Muscle of back (tissue), 11 donors: ENCODE results near the gene N4BP2L1. TPM values are rescaled to one million over a fixed set of nuclear protein-coding genes. Genes with fewer than 3 reads are reported as not detected.
A peak's percentile ranks its signal among the peaks of the same experiment; 100 is the strongest.

ENCODE experiments used
- DNase-seq, 3 donors: peaks; one replicate each; pipeline versions ENCODE4 v3.0.0 to v3.0.0-alpha.2; 2013
- polyA plus RNA-seq, 10 donors: library from polyadenylated mRNA; unstranded; fragments of 120-200 nt; gene quantifications; one replicate each; pipeline ENCODE4 v1.2.1, GENCODE V29; 2013; ENCODE audit not compliant: insufficient read length in 10 of 10

The N4BP2L1 gene
- polyA plus RNA-seq, 10 donors: 4.8 to 10.4 (median 7.2) TPM

DNA sequence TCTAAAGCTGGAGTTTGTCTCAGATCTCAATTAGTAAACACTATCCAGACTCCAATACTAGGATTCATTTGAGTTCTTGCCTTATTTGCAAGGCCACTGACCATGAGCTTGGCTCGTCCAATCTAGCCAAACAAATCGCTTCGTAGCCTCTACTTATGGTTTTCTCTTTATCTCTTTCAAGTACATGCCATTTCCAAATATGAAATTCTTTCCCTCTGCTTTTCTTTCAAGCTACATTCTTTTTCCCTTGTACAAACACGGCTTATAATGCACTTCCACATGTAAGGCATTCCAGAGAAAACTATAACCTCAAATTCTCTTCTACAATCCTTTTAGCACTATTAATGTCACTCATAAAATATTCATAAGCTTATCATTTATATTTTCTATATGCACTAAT, 10.9 kb upstream of the N4BP2L1 start:
- no peak for DNase-seq

DNA sequence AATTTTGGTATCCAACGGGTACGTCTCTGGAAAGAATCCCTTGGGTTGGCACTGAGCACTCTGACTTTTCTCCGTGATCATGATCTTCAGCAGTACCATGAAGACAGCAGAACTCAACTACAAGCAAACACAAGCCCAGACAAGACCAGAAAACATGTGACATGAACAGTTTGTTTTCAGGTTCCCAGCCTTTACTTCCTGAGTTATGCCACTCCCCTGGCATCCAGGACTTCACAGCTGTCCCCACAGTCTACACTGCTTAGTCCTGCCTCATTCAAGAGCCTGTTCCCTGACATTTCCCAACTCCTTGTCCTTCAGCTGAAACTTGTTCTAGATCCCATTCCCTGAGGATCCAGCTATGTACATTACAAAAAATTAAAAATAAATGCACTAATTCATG, 4.9 kb upstream of the N4BP2L1 start:
- DNase-seq: no peak

DNA sequence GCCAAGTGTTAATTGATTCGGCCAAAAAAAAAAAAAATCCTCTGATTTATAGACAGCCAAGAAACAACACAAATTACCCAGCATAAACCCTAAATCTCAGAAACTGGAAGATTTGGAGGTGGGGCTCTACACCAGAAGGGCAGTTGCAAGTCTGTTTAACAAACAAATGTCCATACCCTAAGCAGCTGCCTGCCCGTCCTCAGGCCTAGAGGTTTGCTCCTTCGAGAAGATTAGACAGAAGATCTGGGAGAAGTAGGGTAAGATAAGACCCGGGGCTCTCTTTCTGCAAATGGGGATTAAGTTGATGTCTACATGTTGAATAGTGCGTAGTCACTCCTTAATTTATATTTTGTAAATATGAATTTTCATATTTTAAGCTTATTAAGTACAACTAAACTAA, 3.4 kb upstream of the N4BP2L1 start:
- no peak for DNase-seq

DNA sequence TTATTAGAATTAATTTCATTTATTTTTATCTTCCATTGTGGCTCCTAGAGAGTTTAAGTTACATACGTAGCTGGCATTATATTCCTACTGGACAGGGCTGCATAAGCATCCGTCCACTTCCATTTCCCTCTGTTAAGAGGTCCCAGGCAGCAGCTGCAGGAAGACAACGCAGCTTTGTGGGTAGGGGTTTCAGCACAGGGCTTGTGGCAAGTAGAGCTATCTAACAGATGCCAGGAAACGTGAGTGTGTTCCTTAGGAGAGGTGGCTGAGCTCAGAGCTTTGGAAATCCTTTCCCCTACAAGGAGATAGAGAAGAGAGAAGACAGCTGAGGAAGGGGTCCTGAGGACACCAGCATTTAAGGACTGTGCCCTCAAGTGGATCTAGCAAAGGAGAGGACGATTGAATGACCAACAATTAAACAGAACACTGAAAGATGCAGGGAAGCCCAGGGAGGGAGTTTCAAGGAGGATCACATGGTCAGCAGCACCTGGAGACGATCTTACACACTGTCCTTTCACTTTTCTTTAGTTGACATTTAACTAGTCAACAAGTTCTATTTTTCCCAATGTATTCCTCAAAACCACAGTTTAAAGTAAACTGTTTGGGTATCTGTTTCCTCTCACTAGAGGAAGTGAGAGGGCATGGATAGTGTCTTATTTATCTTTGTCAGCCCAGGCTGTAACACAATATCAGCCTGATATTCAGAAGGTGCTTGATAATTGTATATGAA, 2.3 kb upstream of the N4BP2L1 start:
- peak in 2 of 3 donors; percentile 11 to 37 for DNase-seq

DNA sequence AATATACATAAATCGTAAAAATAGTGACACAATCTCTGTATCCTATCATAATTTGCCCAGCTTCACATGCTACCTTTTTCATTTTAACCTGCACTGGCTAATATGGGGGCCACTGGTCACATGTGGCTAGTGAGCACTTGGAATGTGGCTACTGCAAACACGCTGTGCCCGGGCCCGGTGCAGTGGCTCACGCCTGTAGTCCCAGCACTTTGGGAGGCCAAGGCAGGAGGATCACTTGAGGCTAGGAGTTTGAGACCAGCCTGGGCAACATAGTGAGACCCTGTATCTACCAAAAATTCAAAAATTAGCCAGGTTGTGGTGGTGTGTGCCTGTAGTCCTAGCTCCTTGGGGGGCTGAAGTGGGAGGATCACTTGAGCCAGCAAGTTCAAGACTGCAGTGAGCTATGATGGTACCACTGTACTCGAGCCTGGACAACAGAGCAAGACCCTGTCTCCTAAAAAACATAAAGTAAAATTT, 1.5 kb upstream of the N4BP2L1 start:
- DNase-seq: no peak

DNA sequence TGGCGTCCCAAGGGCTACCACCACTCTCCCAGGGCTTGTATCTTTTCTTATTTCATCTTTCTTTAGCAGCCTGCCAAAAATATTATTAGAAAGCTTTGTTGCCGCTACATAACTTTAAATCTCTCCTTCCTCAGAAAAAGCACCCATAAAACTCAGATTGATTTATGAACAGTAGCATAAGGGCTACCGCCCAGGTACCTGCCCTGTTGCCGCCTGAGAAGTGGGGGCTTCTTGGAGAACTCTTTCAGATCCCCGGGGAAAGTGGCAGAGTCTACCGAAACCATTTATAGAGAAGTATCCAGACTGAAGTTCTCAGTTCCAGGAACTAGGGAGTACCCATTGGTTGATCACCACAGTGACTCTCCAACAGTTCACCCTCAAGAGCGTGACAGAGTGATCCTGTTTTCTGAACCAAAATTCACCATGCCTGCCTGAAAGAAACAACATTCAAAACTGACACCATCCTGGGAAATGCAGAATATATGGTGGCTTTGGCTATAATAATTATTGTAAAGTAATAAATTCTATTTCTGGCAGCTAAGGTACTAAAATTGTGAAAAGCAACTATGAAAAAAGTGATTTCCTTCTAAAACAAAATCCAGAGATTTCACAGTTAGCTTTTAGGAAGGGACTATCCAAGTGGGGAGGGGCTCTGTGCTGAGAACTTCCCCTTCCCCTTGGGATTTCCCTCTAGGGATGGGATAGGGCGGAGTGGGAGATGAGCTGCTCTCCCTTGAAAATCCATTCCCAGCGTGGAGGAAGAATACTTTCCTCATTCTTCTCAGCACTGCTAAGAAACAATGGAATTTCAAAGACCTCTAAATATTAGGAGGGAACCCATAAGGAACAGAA, 877 bp upstream of the N4BP2L1 start:
- peak in 2 of 3 donors; percentile 14 to 31 for DNase-seq

DNA sequence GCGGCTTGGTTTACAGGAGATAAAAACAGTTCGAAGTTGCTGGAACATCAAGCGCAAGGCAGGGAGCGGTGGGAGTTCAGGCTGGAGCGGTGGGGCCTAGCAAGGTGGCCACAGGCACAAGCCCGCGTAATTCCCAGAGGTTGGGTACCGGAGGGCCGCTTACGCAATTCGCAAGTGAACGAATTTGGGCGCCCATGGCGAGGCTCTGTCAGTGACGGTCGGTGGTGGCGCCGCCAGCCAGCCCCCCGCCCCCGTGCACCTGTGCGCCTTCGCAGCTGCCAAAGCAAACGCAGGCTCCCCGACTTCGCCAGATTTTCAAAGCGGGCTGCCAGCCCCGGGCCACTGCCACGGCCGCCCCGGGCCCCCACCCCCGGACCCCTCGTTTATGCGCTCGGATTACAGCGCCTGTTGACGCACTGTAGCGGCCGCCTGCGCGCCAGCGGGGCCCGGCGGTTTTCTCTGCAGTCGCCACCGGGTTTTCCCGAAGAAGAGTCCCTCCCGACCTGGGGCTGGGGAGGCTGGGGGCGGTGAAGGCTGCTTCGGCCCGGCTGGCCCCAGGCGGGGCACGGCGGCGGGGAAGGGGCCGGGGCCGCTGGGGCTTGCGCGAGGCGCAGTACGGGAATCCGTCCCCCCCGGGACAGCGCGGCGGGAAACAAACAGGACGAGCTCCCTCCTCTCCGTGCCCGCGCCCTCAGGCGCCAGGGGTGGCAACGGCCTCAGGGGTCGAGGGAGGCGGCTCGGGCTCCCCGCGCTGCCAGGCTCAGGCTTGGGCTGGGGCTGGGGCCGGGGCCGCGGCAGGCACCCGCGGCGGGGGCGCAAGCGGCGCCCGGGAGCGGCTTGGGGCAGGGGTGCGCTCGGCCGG, 709 bp downstream of the N4BP2L1 start:
- peak in 2 of 3 donors; percentile 56 to 73 for DNase-seq

DNA sequence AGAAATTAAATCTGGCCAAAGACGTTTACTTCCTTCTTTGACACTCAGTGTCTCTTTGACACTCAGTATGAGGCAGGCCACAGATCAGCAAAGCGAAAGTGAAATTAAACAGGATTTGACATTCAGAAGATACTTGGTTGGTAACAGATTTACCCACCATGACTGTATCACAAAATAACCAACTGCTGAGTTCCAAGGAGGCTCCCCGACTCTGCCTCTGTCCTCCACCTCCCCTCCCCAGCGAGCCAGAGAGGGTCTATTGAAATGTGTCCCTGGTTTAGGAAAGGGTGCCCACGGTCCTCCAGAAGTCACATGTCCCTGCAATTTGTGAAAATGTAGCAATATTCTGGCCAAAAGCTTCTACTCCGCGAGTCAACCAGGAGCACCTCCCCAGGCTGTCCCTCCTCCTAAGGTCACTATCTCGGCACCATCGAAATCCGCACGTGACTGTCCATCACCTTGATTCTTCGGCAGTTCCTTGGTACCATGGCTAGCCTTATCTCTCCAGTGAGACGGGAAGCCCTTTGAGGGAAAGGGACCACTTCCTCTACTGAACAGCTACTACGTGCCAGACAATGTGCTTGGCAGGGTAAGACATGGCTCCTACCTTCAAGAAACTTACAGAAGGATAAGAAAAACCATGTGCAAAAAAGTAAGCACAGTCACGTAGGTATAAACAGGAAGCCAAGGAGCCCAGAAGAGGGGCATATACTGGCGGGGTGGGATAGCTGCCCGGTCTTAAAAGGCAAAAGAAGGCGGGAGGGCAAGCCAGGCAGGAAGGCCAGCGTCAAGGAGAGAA, 1.5 kb downstream of the N4BP2L1 start:
- peak in 2 of 3 donors; percentile 30 to 43 for DNase-seq

DNA sequence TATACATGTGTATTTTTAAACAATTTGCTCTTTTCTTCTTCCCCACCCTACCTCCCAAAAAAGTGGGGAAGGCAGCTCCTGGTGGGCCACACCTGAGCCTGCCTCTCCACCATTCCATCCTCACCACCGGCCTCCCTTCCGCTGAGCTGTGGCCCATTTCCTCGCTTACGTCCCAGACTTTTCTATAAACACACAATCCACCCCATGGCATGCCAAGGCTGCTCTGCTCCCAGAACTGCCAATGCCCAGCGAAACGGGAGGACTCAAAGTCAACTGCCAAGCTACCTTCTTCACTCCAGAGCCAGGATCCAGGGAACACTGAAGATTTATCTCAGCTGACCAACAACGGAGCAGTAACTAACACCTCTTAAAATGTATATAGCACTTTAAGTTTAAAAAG, 2.8 kb downstream of the N4BP2L1 start:
- DNase-seq: no peak

DNA sequence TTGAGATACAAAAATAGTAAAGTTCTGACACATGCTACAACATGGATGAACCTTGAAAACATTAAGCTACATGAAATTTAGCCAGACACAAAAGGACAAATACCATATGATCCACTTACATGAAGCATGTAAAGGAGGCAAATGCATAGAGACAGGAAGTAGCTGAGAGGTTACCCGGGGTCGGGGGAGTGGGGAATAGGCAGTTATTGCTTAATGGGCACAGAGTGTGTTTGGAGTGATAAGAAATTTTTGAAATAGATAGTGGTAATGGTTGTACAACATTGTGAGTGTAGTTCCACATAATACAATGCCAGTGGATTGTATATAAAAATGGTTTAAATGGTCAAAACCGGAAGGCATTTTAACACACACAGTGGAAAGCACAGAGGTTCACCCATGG, 4.3 kb downstream of the N4BP2L1 start:
- no peak for DNase-seq

DNA sequence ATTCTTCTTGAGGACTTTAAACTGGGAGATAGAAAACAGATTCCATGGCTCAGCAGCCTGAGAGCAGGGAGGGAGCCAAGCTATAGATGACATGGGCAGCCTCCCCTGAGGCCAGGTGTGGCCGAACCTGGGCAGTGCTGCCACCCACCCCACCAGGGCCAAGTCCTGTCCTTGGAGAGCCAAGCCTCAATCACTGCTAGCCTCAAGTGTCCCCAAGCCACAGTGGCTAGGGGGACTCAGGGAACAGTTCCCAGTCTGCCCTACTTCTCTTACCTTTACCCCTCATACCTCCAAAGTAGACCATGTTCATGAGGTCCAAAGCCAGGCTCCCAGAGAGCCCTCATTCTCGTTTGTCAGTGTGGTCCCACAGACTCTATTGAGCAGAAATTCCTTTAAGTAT, 8.1 kb downstream of the N4BP2L1 start:
- no peak for DNase-seq

DNA sequence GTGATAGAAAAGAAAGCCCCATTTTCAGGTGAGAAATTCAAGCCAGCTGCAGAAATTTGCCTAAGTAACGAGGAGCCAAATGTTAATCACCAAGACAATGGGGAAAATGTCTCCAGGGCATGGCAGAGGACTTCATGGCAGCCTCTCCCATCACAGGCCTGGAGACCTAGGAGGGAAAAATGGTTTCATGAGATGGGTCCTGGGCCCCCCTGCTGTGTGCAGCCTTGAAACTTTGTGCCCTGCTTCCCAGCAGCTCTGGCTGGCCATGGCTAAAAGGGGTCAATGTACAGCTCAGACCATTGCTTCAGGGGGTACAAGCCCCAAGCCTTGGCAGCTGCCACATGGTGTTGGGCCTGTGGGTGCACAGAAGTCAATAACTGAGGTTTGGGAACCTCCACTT, 9.9 kb downstream of the N4BP2L1 start:
- DNase-seq: no peak

DNA sequence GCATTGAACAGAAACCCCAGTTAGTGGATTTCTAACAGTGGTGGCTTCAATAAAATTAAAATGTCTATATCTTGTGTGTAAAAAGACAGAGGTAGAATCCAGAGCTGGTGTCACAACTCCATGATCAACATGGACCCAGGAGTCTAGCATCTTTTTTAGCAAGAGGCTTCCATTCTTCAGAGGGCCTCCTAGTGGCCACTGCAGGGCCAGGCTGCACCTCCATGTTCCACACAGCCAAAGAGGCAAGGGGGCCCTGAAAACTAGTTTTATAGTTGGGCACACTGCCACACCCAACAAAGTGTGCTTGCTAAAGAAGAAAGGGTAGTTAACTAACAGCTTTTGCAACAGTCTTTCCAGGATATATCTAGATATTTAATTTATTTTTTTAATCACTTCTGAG, 12.9 kb downstream of the N4BP2L1 start:
- DNase-seq: no peak

DNA sequence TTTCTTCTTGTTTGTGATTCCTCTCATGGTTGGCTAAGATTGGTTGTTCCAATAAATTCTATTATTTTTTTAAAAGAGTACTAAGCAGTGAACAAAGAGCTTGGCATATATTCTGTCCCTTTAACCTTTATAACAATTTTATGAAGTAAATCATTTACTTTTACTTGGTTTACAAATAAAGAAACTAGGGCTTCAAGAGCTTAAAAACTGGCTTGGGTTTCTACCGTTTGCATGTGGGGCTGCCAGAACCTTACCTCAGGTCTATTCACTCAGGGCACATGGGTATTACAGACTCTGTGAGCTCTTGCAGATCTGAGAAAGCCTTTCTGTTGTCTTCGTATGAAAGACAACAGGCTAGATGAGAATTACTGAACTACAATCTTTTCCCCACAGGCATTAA, 13.3 kb downstream of the N4BP2L1 start:
- DNase-seq: no peak

DNA sequence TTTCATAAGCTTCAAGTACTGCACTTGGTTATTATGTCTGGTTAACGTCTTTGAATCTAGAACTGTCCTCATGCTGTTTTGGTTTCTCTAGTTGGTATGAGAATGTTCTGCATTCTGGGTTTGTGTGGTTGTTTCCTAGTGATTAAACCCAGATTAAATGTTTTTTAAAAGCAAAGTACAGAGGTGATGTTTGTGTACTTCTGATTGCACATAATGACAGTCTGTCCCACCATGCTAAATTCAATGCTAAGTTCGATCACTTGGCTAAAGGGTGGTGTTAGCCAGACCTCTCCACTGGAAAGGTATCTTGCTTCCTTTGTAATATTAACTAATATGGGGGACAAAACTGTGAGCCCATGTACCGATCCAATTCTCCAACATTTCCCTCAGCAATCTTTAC, 14.6 kb downstream of the N4BP2L1 start:
- DNase-seq: no peak

DNA sequence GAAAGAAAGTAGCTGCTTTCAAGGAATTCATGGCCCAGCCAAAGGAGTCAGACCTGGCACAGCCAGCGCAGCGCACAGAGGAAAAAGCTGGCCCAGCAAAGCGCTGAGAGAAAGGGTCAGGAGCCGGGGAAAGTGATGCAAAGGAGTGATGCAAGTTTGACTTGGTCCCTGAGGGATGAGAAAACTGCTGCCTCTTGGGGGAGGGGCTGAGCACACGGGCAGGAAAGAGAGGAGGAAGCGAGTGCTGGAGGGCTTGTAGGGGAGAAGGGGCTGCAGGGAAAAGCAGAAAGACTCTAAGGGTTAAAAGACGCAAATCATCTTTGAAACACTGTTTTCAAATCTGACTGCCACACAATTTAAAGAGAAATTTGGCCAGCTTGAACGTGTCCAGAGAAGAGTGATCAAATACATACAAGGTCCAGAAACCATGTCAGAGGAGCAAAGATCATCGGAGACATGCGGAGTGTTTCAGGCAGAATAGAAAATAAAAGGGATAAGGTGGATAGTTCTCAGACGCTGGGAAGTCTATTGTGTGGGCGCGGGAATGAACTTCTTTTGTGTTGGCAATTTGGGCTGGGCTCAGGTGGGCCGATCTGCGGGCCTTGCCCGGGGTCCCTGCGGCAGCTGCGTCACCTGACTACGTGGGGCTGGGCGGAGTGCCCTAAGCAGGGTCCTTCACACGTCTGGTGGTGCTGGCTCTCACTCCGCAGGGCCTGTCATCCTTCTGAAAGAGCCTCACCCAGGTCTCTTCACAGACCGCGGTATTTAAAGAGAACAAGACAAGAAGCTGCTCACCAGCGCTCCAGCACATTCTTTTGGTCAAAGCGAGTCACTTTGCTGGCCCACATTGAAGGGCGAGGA, 18.1 kb downstream of the N4BP2L1 start:
- peak; percentile 48 to 78 (median 51) for DNase-seq

DNA sequence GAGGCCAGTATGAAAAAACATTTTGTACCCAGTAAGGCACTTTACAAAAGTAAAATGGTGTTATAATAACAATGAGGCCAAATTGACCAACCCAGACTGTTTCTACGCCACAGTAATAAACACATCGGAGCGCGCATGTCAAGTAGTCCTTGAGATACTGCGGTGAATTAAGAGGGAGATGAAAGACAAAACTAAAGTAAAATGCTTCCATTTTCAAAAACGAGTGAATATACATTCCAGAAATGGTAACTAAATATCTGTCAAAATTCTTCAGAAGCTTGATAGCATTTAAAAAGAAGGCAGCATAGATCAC, 19.0 kb downstream of the N4BP2L1 start:
- no peak for DNase-seq

DNA sequence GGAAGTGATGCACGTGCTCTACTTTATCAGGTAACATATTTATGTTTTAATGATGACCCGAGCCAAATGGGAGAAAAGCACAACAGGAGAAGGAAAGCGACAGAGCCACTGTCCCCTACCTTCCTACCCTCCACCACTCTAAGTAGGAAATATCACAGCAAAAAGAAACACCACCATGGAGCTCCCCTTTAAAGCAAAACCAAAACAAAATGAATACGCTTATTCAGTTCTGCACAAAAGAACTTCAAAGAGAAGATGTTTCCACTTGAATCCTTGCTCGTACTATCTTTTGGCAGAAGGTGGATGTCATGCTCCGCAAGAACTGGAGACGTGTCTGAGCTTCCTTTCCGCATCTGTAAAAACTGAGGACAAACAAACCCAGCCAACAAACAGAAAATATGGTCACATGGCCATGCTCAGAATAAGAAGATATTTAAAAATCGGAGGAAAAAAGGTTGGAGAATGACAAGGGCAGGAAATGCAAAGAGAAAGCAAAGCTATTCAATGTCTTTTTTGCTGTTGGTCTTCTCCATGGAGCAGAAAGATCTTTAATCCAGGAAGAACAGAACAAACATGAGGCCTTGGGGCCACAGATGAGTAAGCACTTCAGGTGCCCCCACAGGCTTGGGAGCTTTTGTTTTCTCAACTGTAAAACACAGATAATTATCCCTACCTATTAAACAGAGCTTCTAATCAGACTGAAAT, 19.5 kb downstream of the N4BP2L1 start:
- DNase-seq: no peak

DNA sequence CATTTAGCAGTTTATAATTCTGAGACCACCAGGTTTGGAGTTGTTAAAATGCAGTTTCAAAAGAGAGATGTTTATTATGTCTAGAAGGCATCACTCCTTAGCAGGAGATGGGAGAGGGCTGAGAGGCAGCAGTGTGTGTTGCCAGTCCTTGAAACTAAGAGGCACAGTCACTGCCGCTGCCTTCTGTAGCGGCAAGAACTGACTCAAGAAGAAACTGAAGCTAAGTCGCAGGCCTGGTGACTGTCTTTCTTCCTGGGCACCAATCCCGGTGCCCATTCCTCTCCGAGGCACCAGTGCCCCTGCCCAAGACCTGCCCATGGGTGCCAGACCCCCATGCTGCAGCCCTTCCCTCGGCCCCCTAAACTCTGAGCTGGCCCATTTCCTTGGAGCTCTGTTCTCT, 20.1 kb downstream of the N4BP2L1 start:
- no peak for DNase-seq

DNA sequence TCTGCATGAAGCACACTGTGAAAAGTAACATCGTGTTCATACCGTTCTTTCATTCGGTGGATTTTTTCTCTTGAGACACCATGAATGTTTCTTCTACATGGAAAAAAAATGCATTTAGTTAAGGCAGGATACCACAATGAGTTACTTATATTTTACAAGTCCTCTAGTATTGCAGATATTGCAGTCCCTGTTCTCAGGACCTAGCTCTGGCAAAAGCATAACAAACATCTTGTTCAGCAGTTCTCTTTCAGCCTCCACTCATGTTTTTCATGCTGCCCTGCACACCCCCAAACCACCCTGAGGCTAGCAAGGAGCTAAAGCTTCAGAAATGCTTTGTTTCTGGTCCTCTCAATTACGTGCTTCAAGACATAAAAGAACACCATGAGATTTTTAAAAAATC, 24.8 kb downstream of the N4BP2L1 start:
- DNase-seq: no peak
